Panc1 (cell line): Measurements from ENCODE around the gene PIP5K1C. TPM values are rescaled to one million over a fixed set of nuclear protein-coding genes. Genes with fewer than 3 reads are reported as not detected.

ENCODE experiments used
- ATAC-seq: fragments of 200-7000 bp; cut with Tn5 transposase; 2 replicates; pipeline ENCODE4 v1.9.1; 2020; ENCODE audit warnings: mild to moderate bottlenecking, moderate library complexity
- BruUV-seq: library from RNA; stranded (reverse); fragments of 400-500 nt; replicated peaks from 2 replicates; lab custom pipeline; 2021; lab: Mats Ljungman, UMichigan
- CTCF ChIA-PET: fragments of 300-600 bp; sonication (Branson Sonifier 250); formaldehyde crosslinking; loops from one replicate; lab custom pipeline; 2022; ENCODE audit warnings: antibody characterized with exemption; lab: Charles Lee
- POLR2A ChIA-PET: fragments of 300-600 bp; sonication (Branson Sonifier 250); formaldehyde crosslinking; loops from one replicate; lab custom pipeline; 2022; ENCODE audit warnings: antibody characterized with exemption; lab: Charles Lee
- DNase-seq: peaks from one replicate; pipeline ENCODE4 v3.0.0-alpha.2; 2010; ENCODE audit warnings: low read depth, low spot score
- H3K27ac ChIP-seq: 2 replicates; pipeline ENCODE4 v1.5.1; 2011; ENCODE audit warnings: mild to moderate bottlenecking, low read length, inconsistent platforms
- H3K27me3 ChIP-seq: fragments of 200-500 bp; sonication (Bioruptor generic); 2 replicates; pipeline ENCODE4 v1.6.0; 2014; ENCODE audit warnings: low read length, inconsistent platforms; ENCODE audit not compliant: control insufficient read depth, insufficient read depth
- H3K36me3 ChIP-seq: fragments of 200-500 bp; sonication (Bioruptor generic); 2 replicates; pipeline ENCODE4 v1.5.1; 2014; ENCODE audit warnings: inconsistent platforms, mild to moderate bottlenecking, low read length, moderate library complexity; ENCODE audit not compliant: control insufficient read depth, insufficient read depth
- H3K4me1 ChIP-seq: 2 replicates; pipeline ENCODE4 v1.5.1; 2011; ENCODE audit warnings: inconsistent platforms, mild to moderate bottlenecking, low read length, moderate library complexity; ENCODE audit not compliant: control insufficient read depth, insufficient read depth
- H3K4me3 ChIP-seq, 2 experiments: 2 replicates each; pipeline ENCODE4 v1.5.1; 2011 to 2012; ENCODE audit warnings: low read depth in 2 of 2, low read length in 2 of 2, mild to moderate bottlenecking in 2 of 2, inconsistent platforms in 1 of 2, moderate library complexity in 1 of 2
- H3K9me3 ChIP-seq: fragments of 200-500 bp; sonication (Bioruptor generic); 2 replicates; pipeline ENCODE4 v1.5.1; 2014; ENCODE audit warnings: low read depth, mild to moderate bottlenecking, inconsistent platforms, low read length, moderate library complexity; ENCODE audit not compliant: control insufficient read depth, insufficient read depth
- POLR2AphosphoS5 ChIP-seq: IDR thresholded peaks from 2 replicates; pipeline ENCODE4 v1.6.1; 2012; ENCODE audit warnings: mild to moderate bottlenecking, low read depth, low read length, moderate library complexity
- REST ChIP-seq, 2 experiments: IDR thresholded peaks; 2 replicates each; pipeline ENCODE4 v1.6.1; 2011 to 2012; ENCODE audit warnings: low read depth in 2 of 2, control low read depth in 1 of 2, low read length in 1 of 2, mild to moderate bottlenecking in 1 of 2, moderate library complexity in 1 of 2; ENCODE audit not compliant: insufficient read depth in 1 of 2
- SIN3A ChIP-seq: IDR thresholded peaks from 2 replicates; pipeline ENCODE4 v1.6.1; 2012; ENCODE audit warnings: low read depth, mild to moderate bottlenecking, low read length, moderate library complexity, borderline replicate concordance; ENCODE audit not compliant: insufficient read depth
- TCF7L2 ChIP-seq: IDR thresholded peaks from 2 replicates; pipeline ENCODE4 v1.6.1; 2011; ENCODE audit warnings: mild to moderate bottlenecking, low read depth, low read length, inconsistent platforms
- in situ Hi-C: cut with HindIII; loops from 2 replicates; pipeline ENCODE4 v1.10.0; 2016; ENCODE audit warnings: low sequenced_read_pairs, low pct_unique_long_range_greater_than_20kb
- intact Hi-C: fragments of 100-400 bp; cut with micrococcal nuclease; formaldehyde crosslinking; loops from one replicate; pipeline ENCODE4 v1.10.0; 2022; ENCODE audit not compliant: unreplicated experiment
- total RNA-seq: library from RNA; stranded (reverse); gene quantifications from one replicate; pipeline ENCODE4 v1.2.1, GENCODE V29; 2021; ENCODE audit not compliant: unreplicated experiment
- TF ChIP-seq, protein P1 (sequence below): fragments of 450-650 bp; IDR thresholded peaks from 2 replicates; pipeline ENCODE4 v1.5.1; 2017; ENCODE audit warnings: mild to moderate bottlenecking

Gene PIP5K1C
- total RNA-seq, 1 experiment from 2014 or later = 30.6 TPM

GRCh38 chr19:3634496-3635045, 65.7 kb downstream of the PIP5K1C start:
- no peak for TF ChIP-seq TCF7L2
- no peak for TF ChIP-seq SIN3A
- TF ChIP-seq REST (IDR thresholded peaks at IDR 0.05; ENCODE audit: insufficient read depth in 1 of 2, low read depth in 2 of 2, low read length in 1 of 2) = no peak
- TF ChIP-seq, protein P1, sequence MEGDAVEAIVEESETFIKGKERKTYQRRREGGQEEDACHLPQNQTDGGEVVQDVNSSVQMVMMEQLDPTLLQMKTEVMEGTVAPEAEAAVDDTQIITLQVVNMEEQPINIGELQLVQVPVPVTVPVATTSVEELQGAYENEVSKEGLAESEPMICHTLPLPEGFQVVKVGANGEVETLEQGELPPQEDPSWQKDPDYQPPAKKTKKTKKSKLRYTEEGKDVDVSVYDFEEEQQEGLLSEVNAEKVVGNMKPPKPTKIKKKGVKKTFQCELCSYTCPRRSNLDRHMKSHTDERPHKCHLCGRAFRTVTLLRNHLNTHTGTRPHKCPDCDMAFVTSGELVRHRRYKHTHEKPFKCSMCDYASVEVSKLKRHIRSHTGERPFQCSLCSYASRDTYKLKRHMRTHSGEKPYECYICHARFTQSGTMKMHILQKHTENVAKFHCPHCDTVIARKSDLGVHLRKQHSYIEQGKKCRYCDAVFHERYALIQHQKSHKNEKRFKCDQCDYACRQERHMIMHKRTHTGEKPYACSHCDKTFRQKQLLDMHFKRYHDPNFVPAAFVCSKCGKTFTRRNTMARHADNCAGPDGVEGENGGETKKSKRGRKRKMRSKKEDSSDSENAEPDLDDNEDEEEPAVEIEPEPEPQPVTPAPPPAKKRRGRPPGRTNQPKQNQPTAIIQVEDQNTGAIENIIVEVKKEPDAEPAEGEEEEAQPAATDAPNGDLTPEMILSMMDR = no peak
- no peak for TF ChIP-seq POLR2AphosphoS5
- intact Hi-C loops = no loop called here
- no peaks in the 10 kb centered on the region for H3K27me3 ChIP-seq
- H3K27ac ChIP-seq = no peak overlapping the region
- no peaks in the 10 kb centered on the region for H3K36me3 ChIP-seq
- no peak for DNase-seq
- CTCF ChIA-PET = no interaction called here
- H3K9me3 ChIP-seq = no peaks in the 10 kb centered on the region
- POLR2A ChIA-PET = no interaction called here
- no peaks in the 10 kb centered on the region for H3K4me1 ChIP-seq
- BruUV-seq = no TSS peak
- ATAC-seq = no peak
- H3K4me3 ChIP-seq = no peak overlapping the region
- in situ Hi-C loops = no loop called here

DNA sequence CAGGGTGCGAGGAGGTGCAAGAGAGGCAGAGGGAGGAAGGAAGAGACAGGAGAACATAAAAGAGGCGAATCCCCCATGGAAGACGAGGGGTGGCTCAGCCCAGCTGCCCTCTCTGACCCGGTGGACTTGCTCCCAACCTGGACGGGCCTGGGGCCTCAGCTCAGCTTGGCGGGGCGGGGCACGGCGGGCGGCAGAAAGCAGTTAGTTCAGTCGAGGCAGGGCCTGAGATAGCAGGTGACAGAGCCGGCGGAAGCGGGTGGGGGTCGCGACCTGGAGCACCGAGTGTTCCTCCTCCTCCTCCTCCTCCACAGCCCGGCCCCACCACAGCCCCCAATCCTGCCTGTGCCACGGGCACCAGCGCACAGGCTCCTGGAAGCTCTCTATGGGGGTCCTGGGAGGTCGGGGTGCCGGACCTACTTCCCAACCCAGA, 66.7 kb downstream of the PIP5K1C start:
- no peaks in the 10 kb centered on the region for H3K36me3 ChIP-seq
- H3K9me3 ChIP-seq = no peaks in the 10 kb centered on the region
- no peak for DNase-seq
- H3K4me3 ChIP-seq = no peak overlapping the region
- no peak overlapping the region for H3K27ac ChIP-seq
- BruUV-seq = no TSS peak
- ATAC-seq = no peak
- in situ Hi-C loops = no loop called here
- no peaks in the 10 kb centered on the region for H3K4me1 ChIP-seq
- TF ChIP-seq REST (IDR thresholded peaks at IDR 0.05; ENCODE audit: insufficient read depth in 1 of 2, low read depth in 2 of 2, low read length in 1 of 2) = no peak
- CTCF ChIA-PET = no interaction called here
- no peaks in the 10 kb centered on the region for H3K27me3 ChIP-seq
- intact Hi-C loops = no loop called here
- POLR2A ChIA-PET = no interaction called here
